K562 (cell line): ENCODE data around the gene FOSL2. TPM values are rescaled to one million over a fixed set of nuclear protein-coding genes. Genes with fewer than 3 reads are reported as not detected.

ENCODE experiments used
- ATAC-seq: fragments of 200-7000 bp; cut with Tn5 transposase; 3 replicates; pipeline ENCODE4 v1.9.1; 2020; ENCODE audit warnings: moderate library complexity
- BruUV-seq: library from RNA; stranded (reverse); fragments of 400-500 nt; replicated peaks from 2 replicates; lab custom pipeline; 2021; lab: Mats Ljungman, UMichigan
- CTCF ChIA-PET: fragments of 300-600 bp; formaldehyde crosslinking; extraction: SDS; loops from one replicate; lab custom pipeline; 2021; ENCODE audit warnings: low intra/inter-chr PET ratio; lab: Yijun Ruan, JAX
- POLR2A ChIA-PET: fragments of 300-600, 350-650 bp; sonication (Branson Sonifier 250); formaldehyde crosslinking; extraction: SDS; loops from one replicate; lab custom pipeline; 2021; ENCODE audit warnings: antibody characterized with exemption, inconsistent platforms; lab: Yijun Ruan, JAX
- DNase-seq, 4 experiments: peaks; one replicate each; pipeline versions ENCODE4 v3.0.0 to v3.0.0-alpha.2; 2011 to 2018; ENCODE audit warnings: low spot score in 3 of 4, mixed read lengths in 3 of 4; ENCODE audit errors: extremely low read depth in 1 of 4
- FAIRE-seq: peaks from 2 replicates; lab custom pipeline; 2011; peaks lifted over from hg19 to GRCh38; lab: Jason Lieb, UNC
- H2AFZ ChIP-seq: 2 replicates; pipeline ENCODE4 v1.6.0; 2011; ENCODE audit warnings: low read depth, low read length, control low read depth, inconsistent platforms
- H3K27ac ChIP-seq: fragments of 200-600 bp; 3 replicates; pipeline ENCODE4 v1.8.0; 2011; ENCODE audit warnings: low read depth, mild to moderate bottlenecking, control low read depth, inconsistent platforms, low read length, moderate library complexity, mixed read lengths; ENCODE audit errors: extremely low read depth
- H3K27me3 ChIP-seq, 2 experiments: fragments of 300-600 bp in 1 of 2; 2 replicates in 1 of 2; 3 replicates in 1 of 2; pipeline versions ENCODE4 v1.6.0 to v1.8.0; 2011; ENCODE audit warnings: inconsistent platforms in 2 of 2, low read length in 2 of 2, mild to moderate bottlenecking in 1 of 2, mixed read lengths in 1 of 2, moderate library complexity in 1 of 2; ENCODE audit not compliant: control insufficient read depth in 2 of 2, insufficient read depth in 2 of 2
- H3K36me3 ChIP-seq: fragments of 300-600 bp; 3 replicates; pipeline ENCODE4 v1.8.0; 2011; ENCODE audit warnings: mild to moderate bottlenecking, low read length, inconsistent platforms; ENCODE audit not compliant: control insufficient read depth, insufficient read depth
- H3K4me1 ChIP-seq, 2 experiments: fragments of 200-600 bp in 1 of 2; replicated peaks in 1 of 2; 2 replicates in 1 of 2; 3 replicates in 1 of 2; pipeline versions ENCODE4 v1.5.1 to v1.8.0; 2011; ENCODE audit warnings: inconsistent platforms in 2 of 2, low read length in 2 of 2, mild to moderate bottlenecking in 1 of 2, mixed read lengths in 1 of 2, moderate library complexity in 1 of 2; ENCODE audit not compliant: control insufficient read depth in 2 of 2, insufficient read depth in 2 of 2
- H3K4me2 ChIP-seq: 2 replicates; pipeline ENCODE4 v1.6.1; 2011; ENCODE audit warnings: low read length, control low read depth, inconsistent platforms, mixed read lengths; ENCODE audit not compliant: insufficient read depth
- H3K4me3 ChIP-seq: fragments of 200-600 bp; sonication (generic), shearing (Covaris generic); 2 replicates; pipeline ENCODE4 v1.5.1; 2016; ENCODE audit warnings: control low read depth, inconsistent platforms
- H3K79me2 ChIP-seq: fragments of 200-600 bp; 3 replicates; pipeline ENCODE4 v1.8.0; 2011; ENCODE audit warnings: low read length, inconsistent platforms; ENCODE audit not compliant: control insufficient read depth, insufficient read depth
- H3K9ac ChIP-seq, 2 experiments: 2 replicates each; pipeline versions ENCODE4 v1.6.0 to v1.6.1; 2011; ENCODE audit warnings: low read depth in 2 of 2, low read length in 2 of 2, control low read depth in 1 of 2, inconsistent platforms in 1 of 2, mild to moderate bottlenecking in 1 of 2, mixed read lengths in 1 of 2; ENCODE audit not compliant: insufficient read depth in 1 of 2
- H3K9me1 ChIP-seq: one replicate; pipeline ENCODE4 v1.6.0; 2011; ENCODE audit warnings: inconsistent platforms, mild to moderate bottlenecking, low read length, moderate library complexity; ENCODE audit not compliant: control insufficient read depth, insufficient read depth
- H3K9me3 ChIP-seq: replicated peaks from 2 replicates; pipeline ENCODE4 v1.5.1; 2011; ENCODE audit warnings: low read depth, low read length, inconsistent platforms; ENCODE audit not compliant: control insufficient read depth, insufficient read depth
- H4K20me1 ChIP-seq: replicated peaks from 2 replicates; pipeline ENCODE4 v1.6.1; 2011; ENCODE audit warnings: low read length, inconsistent platforms, mixed read lengths; ENCODE audit not compliant: control insufficient read depth, insufficient read depth
- ESRRB ChIP-seq: fragments of 250-450 bp; sonication (Bioruptor Pico); IDR thresholded peaks from 2 replicates; pipeline ENCODE4 v1.5.0; 2020; ENCODE audit warnings: mild to moderate bottlenecking, moderate library complexity, borderline replicate concordance
- FOXP1 ChIP-seq: sonication (generic); formaldehyde crosslinking; IDR thresholded peaks from 2 replicates; pipeline ENCODE4 v1.8.0; 2022; ENCODE audit warnings: mild to moderate bottlenecking, missing genetic modification reagents
- HDAC6 ChIP-seq: IDR thresholded peaks from 2 replicates; pipeline ENCODE4 v1.6.1; 2012; ENCODE audit warnings: low read depth, mild to moderate bottlenecking, control low read depth, inconsistent platforms, low read length, moderate library complexity
- HMG20B ChIP-seq: fragments of 250-450 bp; sonication (Bioruptor Pico); IDR thresholded peaks from 2 replicates; pipeline ENCODE4 v1.5.0; 2021; ENCODE audit warnings: mild to moderate bottlenecking
- ILF3 ChIP-seq: fragments of 450-650 bp; IDR thresholded peaks from 2 replicates; pipeline ENCODE4 v1.6.1; 2018; ENCODE audit warnings: antibody characterized with exemption, mild to moderate bottlenecking, moderate library complexity, borderline replicate concordance
- PURB ChIP-seq: sonication (generic); formaldehyde crosslinking; IDR thresholded peaks from 2 replicates; pipeline ENCODE4 v1.9.0; 2021; ENCODE audit warnings: low read depth, mild to moderate bottlenecking, missing genetic modification reagents
- ZBTB8A ChIP-seq: fragments of 450-650 bp; IDR thresholded peaks from 2 replicates; pipeline ENCODE4 v1.6.1; 2018; ENCODE audit warnings: mild to moderate bottlenecking, moderate library complexity; ENCODE audit not compliant: partially characterized antibody
- ZFP1 ChIP-seq: fragments of 450-650 bp; formaldehyde crosslinking; IDR thresholded peaks from 2 replicates; pipeline ENCODE4 v1.4.0; 2020; ENCODE audit warnings: mild to moderate bottlenecking, mixed read lengths
- ZNF830 ChIP-seq: fragments of 250-450 bp; sonication (Bioruptor Pico); IDR thresholded peaks from 2 replicates; pipeline ENCODE4 v1.5.0; 2021; ENCODE audit warnings: mild to moderate bottlenecking
- WGBS: fragments of 100-300 bp; shearing (Covaris generic); methylation state at CpG from one replicate; pipeline ENCODE4 v1.1.6; 2016; ENCODE audit warnings: low coverage, mixed read lengths; ENCODE audit not compliant: insufficient coverage; ENCODE audit errors: missing lambda C conversion rate; 5-methylcytosine and 5-hydroxymethylcytosine counted together
- in situ Hi-C: fragments of 300-500 bp; cut with MboI; formaldehyde crosslinking; loops from 4 replicates; pipeline ENCODE4 v1.15.0; 2018; ENCODE audit warnings: inconsistent platforms, mixed read lengths
- intact Hi-C: fragments of 100-400 bp; cut with micrococcal nuclease; formaldehyde crosslinking; loops from 2 replicates; pipeline ENCODE4 v1.14.2; 2022
- polyA plus RNA-seq, 8 experiments: library from polyadenylated mRNA; depleted of rRNA in 4 of 8; stranded (reverse) in 5 of 8; unstranded in 3 of 8; fragments of >200 nt; fragmentation: Nextera tagmentation in 2 of 8; fragmentation: Illumina TruSeq in 1 of 8; extraction: Ambion mirVana in 2 of 8; extraction: Trizol in 1 of 8; gene quantifications; 2 replicates each; pipeline versions ENCODE4 v1.2.1 to v1.2.3, GENCODE V29; 2011 to 2014; ENCODE audit warnings: inconsistent platforms in 1 of 8, missing spikeins in 1 of 8
- total RNA-seq, 7 experiments: library from RNA; depleted of rRNA in 6 of 7; stranded (reverse); fragments of >200 nt in 6 of 7; fragmentation: Illumina TruSeq in 2 of 7; extraction: Trizol in 2 of 7; gene quantifications; 2 replicates each; pipeline versions ENCODE4 v1.2.1 to v1.2.3, GENCODE V29; 2011 to 2021; ENCODE audit warnings: low replicate concordance in 1 of 7
- TF ChIP-seq, protein P1 (sequence below): fragments of 450-650 bp; IDR thresholded peaks from 2 replicates; pipeline ENCODE4 v1.6.1; 2017; ENCODE audit warnings: antibody characterized with exemption

Gene FOSL2
- total and polyA plus RNA-seq, 9 of the 15 experiments (the other 6 are each of a cell fraction or from before 2014, with no cell fraction given), result 0.04 to 2.9 (median 0.80) TPM

DNA sequence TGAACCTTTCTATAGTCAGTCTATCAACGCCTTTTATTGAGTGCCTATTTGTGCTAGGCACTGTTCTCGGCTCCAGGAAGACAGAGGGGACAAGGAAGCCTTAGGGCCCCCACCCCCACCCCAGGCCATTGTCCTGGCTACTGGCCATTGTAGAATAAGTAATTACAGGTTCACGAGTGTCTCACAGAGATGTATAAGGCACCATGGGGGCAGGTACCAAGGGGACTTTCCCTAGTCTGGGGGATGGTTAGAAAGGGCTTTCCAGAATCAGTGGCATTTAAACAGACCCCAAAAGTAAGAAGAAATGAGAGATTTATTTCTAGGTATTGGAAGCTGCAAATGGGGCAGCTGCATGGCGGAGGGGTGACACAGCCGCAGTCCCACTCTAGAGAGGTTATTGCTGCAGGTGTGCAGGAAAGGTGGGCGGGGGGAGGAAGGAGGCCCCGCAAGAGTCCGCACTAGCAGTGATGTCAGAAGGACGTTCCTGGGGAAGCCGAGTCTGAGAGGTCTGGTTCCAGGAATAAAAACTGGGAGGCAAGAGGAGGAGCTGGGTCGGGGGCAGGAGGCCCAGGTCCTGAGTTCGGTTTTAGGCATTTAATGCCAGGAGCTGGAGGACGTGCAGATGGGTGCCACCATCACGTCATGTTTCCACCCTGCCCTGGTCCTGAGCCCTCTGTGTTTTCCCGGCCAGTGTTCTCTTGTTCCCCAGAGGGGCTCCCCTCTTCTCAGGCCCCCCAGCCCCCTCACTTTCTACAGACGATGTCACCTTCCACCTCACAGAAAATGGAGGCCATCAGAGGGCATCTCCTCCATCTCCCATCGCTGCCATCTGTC lies 30.5 kb downstream of the FOSL2 start:
- H3K36me3 ChIP-seq, result no peaks in the 10 kb centered on the region

More for the DNA sequence above, 30.5 kb downstream of the FOSL2 start:
- Histone ChIP-seq H3K27me3 (peaks cover 14 to 33% of the 10 kb centered on the region in 2 experiments), H3K27ac (no peak overlapping the region), H3K9ac (no peak overlapping the region), H3K4me3 (no peak overlapping the region), H3K9me3 (no peaks in the 10 kb centered on the region), H2AFZ (no peak overlapping the region), H3K4me1 (no peaks in the 10 kb centered on the region), H3K9me1 (no peaks in the 10 kb centered on the region), H3K79me2 (no peaks in the 10 kb centered on the region), H4K20me1 (no peaks in the 10 kb centered on the region), H3K4me2 (no peak overlapping the region)
- ChIA-PET POLR2A (no interaction called here), CTCF (no interaction called here)
- WGBS, result 3% methylated on average over 12 of the region's 17 CpGs
- no peak for DNase-seq
- TF ChIP-seq HMG20B (CRISPR knock-in tag) (no peak), FOXP1 (CRISPR knock-in tag) (no peak), PURB (CRISPR knock-in tag) (no peak), HDAC6 (no peak), ILF3 (no peak), ZFP1 (CRISPR knock-in tag) (no peak), ZBTB8A (no peak), ZNF830 (CRISPR knock-in tag) (no peak), ESRRB (CRISPR knock-in tag) (no peak)
- TF ChIP-seq, protein P1, sequence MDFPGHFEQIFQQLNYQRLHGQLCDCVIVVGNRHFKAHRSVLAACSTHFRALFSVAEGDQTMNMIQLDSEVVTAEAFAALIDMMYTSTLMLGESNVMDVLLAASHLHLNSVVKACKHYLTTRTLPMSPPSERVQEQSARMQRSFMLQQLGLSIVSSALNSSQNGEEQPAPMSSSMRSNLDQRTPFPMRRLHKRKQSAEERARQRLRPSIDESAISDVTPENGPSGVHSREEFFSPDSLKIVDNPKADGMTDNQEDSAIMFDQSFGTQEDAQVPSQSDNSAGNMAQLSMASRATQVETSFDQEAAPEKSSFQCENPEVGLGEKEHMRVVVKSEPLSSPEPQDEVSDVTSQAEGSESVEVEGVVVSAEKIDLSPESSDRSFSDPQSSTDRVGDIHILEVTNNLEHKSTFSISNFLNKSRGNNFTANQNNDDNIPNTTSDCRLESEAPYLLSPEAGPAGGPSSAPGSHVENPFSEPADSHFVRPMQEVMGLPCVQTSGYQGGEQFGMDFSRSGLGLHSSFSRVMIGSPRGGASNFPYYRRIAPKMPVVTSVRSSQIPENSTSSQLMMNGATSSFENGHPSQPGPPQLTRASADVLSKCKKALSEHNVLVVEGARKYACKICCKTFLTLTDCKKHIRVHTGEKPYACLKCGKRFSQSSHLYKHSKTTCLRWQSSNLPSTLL, result no peak
- in situ Hi-C loops, result no loop called here
- no peak for ATAC-seq
- FAIRE-seq, result no peak
- no TSS peak for BruUV-seq
- intact Hi-C loops, result no loop called here
